ENCODE results near the gene RNU4-1. TPM values are rescaled to one million over a fixed set of nuclear protein-coding genes. Genes with fewer than 3 reads are reported as not detected.
A peak's percentile ranks its signal among the peaks of the same experiment; 100 is the strongest.
"Not testable (repeated sequence)": the region's sequence is repeated elsewhere in the genome, so short reads cannot be mapped to it uniquely, and the experiment has no call there.

Gene RNU4-1
- total and polyA plus RNA-seq, 10 of the 15 experiments (the other 5 are each of a cell fraction or from before 2014, with no cell fraction given) = under 0.01 to 15,332 (median 7.1) TPM; not detected in 3

- no peaks in the 10 kb centered on the region; a peak in 1 of 4 replicates for H3K27me3 ChIP-seq (replicated peaks in 1 of 2; ENCODE audit: control insufficient read depth in 2 of 2, insufficient read depth in 2 of 2, low read length in 1 of 2)
- no peak overlapping the region for H3K4me3 ChIP-seq
- ChIA-PET SMC1A (ENCODE audit: uncharacterized antibody, unreplicated experiment) (no interaction called here), POLR2A (no interaction called here), CTCF (no interaction called here), RAD21 (ENCODE audit: unreplicated experiment) (no interaction called here)
- no peak overlapping the region for H2AFZ ChIP-seq (ENCODE audit: control insufficient read depth, low read depth, low read length)
- H3K79me2 ChIP-seq (ENCODE audit: control insufficient read depth, insufficient read depth, low read length) = no peaks in the 10 kb centered on the region
- intact Hi-C loops (cut with micrococcal nuclease; ENCODE audit: unreplicated experiment) = no loop called here
- H3K9ac ChIP-seq (ENCODE audit: control insufficient read depth, insufficient read depth, low read length) = no peak overlapping the region
- ATAC-seq (no peak), DNase-seq (ENCODE audit: low read depth, low spot score) (no peak), FAIRE-seq (no peak)
- WGBS (ENCODE audit: insufficient coverage, insufficient replicate concordance, low lambda C conversion rate, missing lambda C conversion rate) = 13% methylated on average over 2 of the region's 2 CpGs
- TF ChIP-seq PKNOX1 (IDR thresholded peaks at IDR 0.05) (no peak), CBX5 (IDR thresholded peaks at IDR 0.05; ENCODE audit: low read depth) (peak; percentile 50; the same call in 1 of the 2 replicates)
- no peak overlapping the region for H3K4me2 ChIP-seq (ENCODE audit: control insufficient read depth, insufficient read depth)
- H3K36me3 ChIP-seq (ENCODE audit: control insufficient read depth in 2 of 2, insufficient read depth in 2 of 2, low read length in 1 of 2) = no peaks in the 10 kb centered on the region
- in situ Hi-C loops (cut with MboI) = no loop called here
- no TSS peak for BruUV-seq (replicated peaks)
- peaks cover 10% of the 10 kb centered on the region; the same call in 2 of the 3 replicates for H3K9me3 ChIP-seq (replicated peaks; ENCODE audit: control insufficient read depth, insufficient read depth, low read length)
- no peak overlapping the region for H3K27ac ChIP-seq (ENCODE audit: control insufficient read depth, insufficient read depth)
- no peaks in the 10 kb centered on the region for H3K4me1 ChIP-seq (ENCODE audit: control insufficient read depth, insufficient read depth, low read length)
- no peaks in the 10 kb centered on the region for H4K20me1 ChIP-seq (ENCODE audit: control insufficient read depth, insufficient read depth)
These were observed 44.7 kb upstream of the RNU4-1 start for GRCh38 chr12:120337730-120338129.

GRCh38 chr12:120336392-120336791, 43.4 kb upstream of the RNU4-1 start:
- ATAC-seq; SMC1A ChIA-PET (ENCODE audit: uncharacterized antibody, unreplicated experiment): not testable (repeated sequence)

More at GRCh38 chr12:120336392-120336791, 43.4 kb upstream of the RNU4-1 start:
- intact Hi-C loops (cut with micrococcal nuclease; ENCODE audit: unreplicated experiment); H3K4me2 ChIP-seq (ENCODE audit: control insufficient read depth, insufficient read depth); H3K27ac ChIP-seq (ENCODE audit: control insufficient read depth, insufficient read depth); in situ Hi-C loops (cut with MboI); H3K4me1 ChIP-seq (ENCODE audit: control insufficient read depth, insufficient read depth, low read length); H3K9ac ChIP-seq (ENCODE audit: control insufficient read depth, insufficient read depth, low read length); H3K36me3 ChIP-seq (ENCODE audit: control insufficient read depth in 2 of 2, insufficient read depth in 2 of 2, low read length in 1 of 2); BruUV-seq (replicated peaks); FAIRE-seq; H3K79me2 ChIP-seq (ENCODE audit: control insufficient read depth, insufficient read depth, low read length); POLR2A ChIA-PET; DNase-seq (ENCODE audit: low read depth, low spot score); H2AFZ ChIP-seq (ENCODE audit: control insufficient read depth, low read depth, low read length); H3K9me3 ChIP-seq (replicated peaks; ENCODE audit: control insufficient read depth, insufficient read depth, low read length); H3K27me3 ChIP-seq (replicated peaks in 1 of 2; ENCODE audit: control insufficient read depth in 2 of 2, insufficient read depth in 2 of 2, low read length in 1 of 2); H3K4me3 ChIP-seq; RAD21 ChIA-PET (ENCODE audit: unreplicated experiment); H4K20me1 ChIP-seq (ENCODE audit: control insufficient read depth, insufficient read depth): not testable (repeated sequence)
- 38% methylated on average over 2 of the region's 2 CpGs for WGBS (ENCODE audit: insufficient coverage, insufficient replicate concordance, low lambda C conversion rate, missing lambda C conversion rate)
- CTCF ChIA-PET = interaction anchor here (1.6 kb wide), 1 partner anchor 10 kb away, joined by 5 read pairs; no protein-coding TSS in a partner anchor

Measured in GM12878 (cell line).